HG03442 (cell line): ENCODE data around the gene MYH11.
A peak's percentile ranks its signal among the peaks of the same experiment; 100 is the strongest.

Experiments
- ATAC-seq: cut with Tn5 transposase; IDR thresholded peaks from one replicate; pipeline ENCODE4 v1.9.1; 2021; ENCODE audit warnings: mild to moderate bottlenecking, moderate library complexity; ENCODE audit not compliant: unreplicated experiment

MYH11 gene

GRCh38 chr16:15856901-15857698, at the start of gene MYH11:
Gene MYH11, minus strand, starts transcription at chr16:15857028. Its CDS starts 18,776 bp downstream, at chr16:15838252.
- ATAC-seq = no peak

- no peak for ATAC-seq
These were observed 49.6 kb upstream of the MYH11 start for GRCh38 chr16:15906439-15906838.

GRCh38 chr16:15903960-15904359, 47.1 kb upstream of the MYH11 start:
- no peak for ATAC-seq

GRCh38 chr16:15900901-15901500, 44.2 kb upstream of the MYH11 start:
- ATAC-seq = no peak

GRCh38 chr16:15900357-15900756, 43.5 kb upstream of the MYH11 start:
- no peak for ATAC-seq

- ATAC-seq = peak; percentile 55
These were observed 42.8 kb upstream of the MYH11 start for GRCh38 chr16:15899538-15900100.

GRCh38 chr16:15898654-15899053, 41.8 kb upstream of the MYH11 start:
- ATAC-seq = no peak

GRCh38 chr16:15897834-15898254, 41.0 kb upstream of the MYH11 start:
- peak; percentile 62 for ATAC-seq

- no peak for ATAC-seq
These were observed 40.4 kb upstream of the MYH11 start for GRCh38 chr16:15897121-15897780.

- no peak for ATAC-seq
These were observed 37.9 kb upstream of the MYH11 start for GRCh38 chr16:15894571-15895374.

- ATAC-seq = no peak
These were observed 34.7 kb upstream of the MYH11 start for GRCh38 chr16:15891508-15891907.

GRCh38 chr16:15888072-15888976, 31.5 kb upstream of the MYH11 start, which contains the start of gene CEP20:
Gene CEP20, minus strand, starts transcription at chr16:15888603. Its CDS starts 18 bp downstream, at chr16:15888585.
- peak; percentile 97 for ATAC-seq

- no peak for ATAC-seq
These were observed 30.5 kb upstream of the MYH11 start for GRCh38 chr16:15887283-15887682.

- no peak for ATAC-seq
These were observed 29.2 kb upstream of the MYH11 start for GRCh38 chr16:15886078-15886477.

- ATAC-seq = no peak
These were observed 28.8 kb upstream of the MYH11 start for GRCh38 chr16:15885560-15886001.

- no peak for ATAC-seq
These were observed 25.7 kb upstream of the MYH11 start for GRCh38 chr16:15882563-15882962.

- ATAC-seq = no peak
These were observed 25.1 kb upstream of the MYH11 start for GRCh38 chr16:15881794-15882379.

- no peak for ATAC-seq
These were observed 23.8 kb upstream of the MYH11 start for GRCh38 chr16:15880434-15881308.
